HG02642 (cell line): ENCODE results near the gene TFF2.

ENCODE experiments used
- ATAC-seq: cut with Tn5 transposase; IDR thresholded peaks from one replicate; pipeline ENCODE4 v1.9.1; 2021; ENCODE audit warnings: mild to moderate bottlenecking; ENCODE audit not compliant: unreplicated experiment, poor library complexity

Gene TFF2

GRCh38 chr21:42384989-42385388 lies 34.2 kb upstream of the TFF2 start:
- ATAC-seq = no peak

- ATAC-seq = no peak
Measured at GRCh38 chr21:42384156-42384945, 33.6 kb upstream of the TFF2 start.

GRCh38 chr21:42383331-42383730 lies 32.5 kb upstream of the TFF2 start:
- ATAC-seq = no peak

- ATAC-seq = no peak
Measured at GRCh38 chr21:42382915-42383314, 32.1 kb upstream of the TFF2 start.

- no peak for ATAC-seq
Measured at GRCh38 chr21:42381347-42381984, 30.7 kb upstream of the TFF2 start.

- no peak for ATAC-seq
Measured at GRCh38 chr21:42379426-42380215, 28.8 kb upstream of the TFF2 start.

GRCh38 chr21:42378418-42378817 lies 27.6 kb upstream of the TFF2 start:
- no peak for ATAC-seq

GRCh38 chr21:42377951-42378340 lies 27.2 kb upstream of the TFF2 start:
- ATAC-seq = no peak

GRCh38 chr21:42377211-42377950 lies 26.6 kb upstream of the TFF2 start:
- ATAC-seq = no peak

- no peak for ATAC-seq
Measured at GRCh38 chr21:42376338-42376982, 25.7 kb upstream of the TFF2 start.

GRCh38 chr21:42375966-42376337 lies 25.2 kb upstream of the TFF2 start:
- ATAC-seq = no peak

- ATAC-seq = no peak
Measured at GRCh38 chr21:42375506-42375905, 24.7 kb upstream of the TFF2 start.

- no peak for ATAC-seq
Measured at GRCh38 chr21:42374864-42375499, 24.2 kb upstream of the TFF2 start.

GRCh38 chr21:42374457-42374856 lies 23.7 kb upstream of the TFF2 start:
- no peak for ATAC-seq

- no peak for ATAC-seq
Measured at GRCh38 chr21:42373908-42374455, 23.2 kb upstream of the TFF2 start.

GRCh38 chr21:42373196-42373907 lies 22.6 kb upstream of the TFF2 start:
- no peak for ATAC-seq

GRCh38 chr21:42370894-42371654 lies 20.3 kb upstream of the TFF2 start:
- ATAC-seq = no peak

GRCh38 chr21:42369821-42370220 lies 19.0 kb upstream of the TFF2 start:
- ATAC-seq = no peak
